Coronary artery (tissue), 2 donors: ENCODE data around the gene PIEZO2.

Source experiments
- DNase-seq: peaks from one replicate; pipeline ENCODE4 v3.0.0-alpha.2; 2017; ENCODE audit warnings: low spot score
- H3K27ac ChIP-seq, 2 donors: fragments of 200-600 bp; sonication (generic); one replicate each; pipeline ENCODE4 v1.5.1; 2016 to 2019
- H3K4me3 ChIP-seq: fragments of 200-600 bp; sonication (generic); 2 replicates; pipeline ENCODE4 v1.5.1; 2016; ENCODE audit warnings: mild to moderate bottlenecking, moderate library complexity
- CTCF ChIP-seq: fragments of 200-600 bp; sonication (generic); IDR thresholded peaks from one replicate; pipeline ENCODE4 v1.5.1; 2019; ENCODE audit warnings: antibody characterized with exemption

The PIEZO2 gene

GRCh38 chr18:11070593-11070992, 78.8 kb downstream of the PIEZO2 start:
- no peak for TF ChIP-seq CTCF
- Histone ChIP-seq H3K4me3 (no peak overlapping the region), H3K27ac (no peak overlapping the region)
- DNase-seq: no peak

DNA sequence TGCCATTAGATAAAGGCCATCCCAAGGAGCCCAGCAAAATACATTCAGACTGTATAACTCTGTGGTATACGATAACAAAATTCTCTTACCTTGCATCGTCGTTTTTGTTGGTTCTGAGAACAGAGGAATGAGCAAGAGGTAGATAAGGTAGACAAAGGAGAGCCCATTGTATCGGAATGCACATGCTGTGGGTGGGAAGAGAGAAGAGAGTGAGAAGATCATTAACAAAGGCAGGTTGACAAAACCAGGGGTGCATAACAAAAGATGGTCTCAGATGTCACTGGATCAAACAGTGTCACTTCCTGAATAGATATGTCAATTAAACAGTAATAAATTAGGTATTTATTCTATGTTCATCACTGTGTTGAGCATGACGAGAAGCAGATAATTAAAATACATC, 83.3 kb downstream of the PIEZO2 start:
- TF ChIP-seq CTCF: no peak
- Histone ChIP-seq H3K27ac (no peak overlapping the region), H3K4me3 (no peak overlapping the region)
- no peak for DNase-seq

DNA sequence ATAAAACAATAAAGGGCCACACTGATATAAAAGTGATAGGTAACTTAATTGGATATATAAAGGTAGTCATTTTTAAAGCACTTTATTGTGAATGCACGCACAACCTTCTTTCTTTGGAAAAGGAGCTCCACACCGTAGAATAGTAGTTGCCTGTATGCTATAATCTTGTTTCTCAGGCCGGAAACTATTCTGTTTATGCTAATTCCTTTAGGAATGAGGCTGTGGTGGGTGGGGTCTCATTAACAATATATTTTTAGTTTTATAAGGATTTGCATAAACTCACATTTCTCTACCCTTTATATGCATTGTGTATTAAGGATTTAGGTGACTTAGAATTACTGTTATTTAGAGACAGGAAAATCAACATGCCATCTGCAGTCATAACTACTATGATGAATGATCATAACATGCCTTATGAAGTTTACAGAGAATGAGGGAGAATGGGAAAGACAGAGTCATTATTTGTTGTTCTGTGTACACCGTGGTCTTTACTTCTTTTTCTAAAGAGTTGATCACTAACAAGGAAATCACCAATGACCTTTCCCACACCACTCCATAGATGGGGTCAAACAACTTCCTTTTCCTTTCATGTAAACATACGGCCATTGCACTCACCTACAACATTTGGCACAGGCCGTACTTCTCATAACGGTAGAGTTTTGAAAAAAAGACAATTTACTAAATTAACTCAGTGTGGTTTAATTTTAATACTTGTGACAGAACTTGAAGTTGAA, 84.5 kb downstream of the PIEZO2 start:
- no peak overlapping the region for H3K4me3 ChIP-seq
- no peak for DNase-seq
- no peak for TF ChIP-seq CTCF
- no peak overlapping the region for H3K27ac ChIP-seq

- H3K27ac ChIP-seq: no peak overlapping the region
- no peak overlapping the region for H3K4me3 ChIP-seq
- no peak for DNase-seq
- TF ChIP-seq CTCF: no peak
These were observed 85.3 kb downstream of the PIEZO2 start for GRCh38 chr18:11064106-11064505.

GRCh38 chr18:11055721-11056120, 93.6 kb downstream of the PIEZO2 start:
- no peak for DNase-seq
- no peak for TF ChIP-seq CTCF
- H3K27ac ChIP-seq: no peak overlapping the region
- no peak overlapping the region for H3K4me3 ChIP-seq

- TF ChIP-seq CTCF: no peak
- no peak for DNase-seq
- H3K27ac ChIP-seq: no peak overlapping the region
- H3K4me3 ChIP-seq: no peak overlapping the region
These were observed 94.9 kb downstream of the PIEZO2 start for GRCh38 chr18:11054497-11054896.

DNA sequence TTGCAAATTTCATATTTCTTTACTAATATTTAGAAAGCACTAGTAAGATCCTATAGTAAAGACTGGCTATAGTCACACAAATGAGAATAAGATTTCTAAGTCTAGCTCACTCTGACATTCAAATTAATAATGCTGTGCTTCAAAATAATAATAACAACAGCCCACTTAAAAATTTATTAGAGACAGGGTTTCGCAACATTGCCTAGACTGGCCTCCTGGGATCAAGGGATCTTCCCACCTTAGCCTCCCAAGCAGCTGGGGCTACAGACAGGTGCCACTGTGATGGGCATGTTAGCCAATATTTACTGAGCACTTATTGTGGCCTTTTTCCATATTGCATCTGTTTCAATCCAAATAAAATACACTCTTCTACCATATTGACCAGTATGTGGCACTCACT, 96.1 kb downstream of the PIEZO2 start:
- no peak overlapping the region for H3K4me3 ChIP-seq
- no peak overlapping the region for H3K27ac ChIP-seq
- no peak for DNase-seq
- no peak for TF ChIP-seq CTCF
